Panc1 (cell line): ENCODE measurements around the gene HSPA4.

Source experiments
- POLR2AphosphoS5 ChIP-seq: IDR thresholded peaks from 2 replicates; pipeline ENCODE4 v1.6.1; 2012; ENCODE audit warnings: mild to moderate bottlenecking, low read depth, low read length, moderate library complexity
- TCF7L2 ChIP-seq: IDR thresholded peaks from 2 replicates; pipeline ENCODE4 v1.6.1; 2011; ENCODE audit warnings: mild to moderate bottlenecking, low read depth, low read length, inconsistent platforms
- TF ChIP-seq, protein P1 (sequence below): fragments of 450-650 bp; IDR thresholded peaks from 2 replicates; pipeline ENCODE4 v1.5.1; 2017; ENCODE audit warnings: mild to moderate bottlenecking

DNA sequence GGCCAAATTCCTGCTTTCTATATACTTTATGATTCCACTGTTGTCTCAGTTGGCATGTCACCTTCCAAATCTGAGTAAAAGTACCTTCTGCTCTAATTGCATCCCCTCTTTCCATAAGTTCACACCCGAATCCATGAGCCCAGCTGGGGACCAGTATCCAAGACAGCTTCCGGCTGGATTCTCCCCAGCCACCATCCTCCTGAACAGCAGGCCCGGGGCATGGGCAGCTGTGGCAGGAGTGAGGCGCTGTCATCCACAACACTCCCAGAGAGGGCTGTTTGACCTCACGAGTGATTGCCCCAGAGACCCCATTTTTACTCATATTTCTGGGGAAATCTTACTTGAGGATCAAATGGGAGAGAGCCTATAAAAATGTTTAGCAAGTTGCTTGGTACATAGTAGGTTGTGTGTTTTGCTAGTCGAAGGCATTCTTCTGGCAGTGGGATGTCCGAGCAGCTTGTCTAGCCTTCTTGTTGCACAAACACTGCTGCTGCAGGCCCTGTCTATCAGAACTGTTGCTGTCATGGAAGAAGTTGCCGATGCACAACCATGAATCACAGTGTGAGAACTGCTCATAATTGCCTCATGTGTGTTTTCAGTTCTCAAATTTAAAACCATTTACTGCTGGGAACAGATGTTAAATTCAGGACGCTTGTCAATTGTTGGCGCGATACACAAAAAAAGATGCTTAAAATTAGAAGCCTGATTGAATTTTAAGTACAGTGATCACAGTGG lies 93.8 kb downstream of the HSPA4 start:
- TF ChIP-seq, protein P1, sequence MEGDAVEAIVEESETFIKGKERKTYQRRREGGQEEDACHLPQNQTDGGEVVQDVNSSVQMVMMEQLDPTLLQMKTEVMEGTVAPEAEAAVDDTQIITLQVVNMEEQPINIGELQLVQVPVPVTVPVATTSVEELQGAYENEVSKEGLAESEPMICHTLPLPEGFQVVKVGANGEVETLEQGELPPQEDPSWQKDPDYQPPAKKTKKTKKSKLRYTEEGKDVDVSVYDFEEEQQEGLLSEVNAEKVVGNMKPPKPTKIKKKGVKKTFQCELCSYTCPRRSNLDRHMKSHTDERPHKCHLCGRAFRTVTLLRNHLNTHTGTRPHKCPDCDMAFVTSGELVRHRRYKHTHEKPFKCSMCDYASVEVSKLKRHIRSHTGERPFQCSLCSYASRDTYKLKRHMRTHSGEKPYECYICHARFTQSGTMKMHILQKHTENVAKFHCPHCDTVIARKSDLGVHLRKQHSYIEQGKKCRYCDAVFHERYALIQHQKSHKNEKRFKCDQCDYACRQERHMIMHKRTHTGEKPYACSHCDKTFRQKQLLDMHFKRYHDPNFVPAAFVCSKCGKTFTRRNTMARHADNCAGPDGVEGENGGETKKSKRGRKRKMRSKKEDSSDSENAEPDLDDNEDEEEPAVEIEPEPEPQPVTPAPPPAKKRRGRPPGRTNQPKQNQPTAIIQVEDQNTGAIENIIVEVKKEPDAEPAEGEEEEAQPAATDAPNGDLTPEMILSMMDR: no peak
- TF ChIP-seq TCF7L2: no peak
- TF ChIP-seq POLR2AphosphoS5: no peak
